SJSA1 (cell line): ENCODE results near the gene CLDN1. TPM values are rescaled to one million over a fixed set of nuclear protein-coding genes. Genes with fewer than 3 reads are reported as not detected.
"Not testable (repeated sequence)": the region's sequence is repeated elsewhere in the genome, so short reads cannot be mapped to it uniquely, and the experiment has no call there.

ENCODE experiments used
- DNase-seq, 2 experiments: peaks; one replicate each; pipeline ENCODE4 v3.0.0-alpha.2; 2015 to 2020; ENCODE audit warnings: low spot score in 2 of 2, low read depth in 1 of 2
- H3K27ac ChIP-seq: fragments of 250-450 bp; sonication (Bioruptor Pico); 2 replicates; pipeline ENCODE4 v1.5.1; 2020; ENCODE audit warnings: mild to moderate bottlenecking, moderate library complexity
- H3K27me3 ChIP-seq: fragments of 250-450 bp; sonication (Bioruptor Pico); replicated peaks from 2 replicates; pipeline ENCODE4 v1.5.1; 2020; ENCODE audit warnings: mild to moderate bottlenecking, moderate library complexity
- H3K36me3 ChIP-seq: fragments of 250-450 bp; sonication (Bioruptor Pico); 2 replicates; pipeline ENCODE4 v1.5.1; 2020; ENCODE audit warnings: mild to moderate bottlenecking
- H3K4me1 ChIP-seq: fragments of 250-450 bp; sonication (Bioruptor Pico); replicated peaks from 2 replicates; pipeline ENCODE4 v1.6.1; 2021; ENCODE audit warnings: mild to moderate bottlenecking
- H3K4me3 ChIP-seq: fragments of 250-450 bp; sonication (Bioruptor Pico); 2 replicates; pipeline ENCODE4 v1.5.1; 2020; ENCODE audit warnings: mild to moderate bottlenecking
- H3K9me3 ChIP-seq: fragments of 250-450 bp; sonication (Bioruptor Pico); replicated peaks from 2 replicates; pipeline ENCODE4 v1.5.1; 2020; ENCODE audit warnings: mild to moderate bottlenecking
- total RNA-seq: library from RNA; depleted of rRNA; stranded (reverse); fragments of >200 nt; shearing (Covaris generic); gene quantifications from 2 replicates; pipeline ENCODE4 v1.2.3, GENCODE V29; 2014

CLDN1 gene
- total RNA-seq, 1 experiment from 2014 or later = 2.4 TPM

DNA sequence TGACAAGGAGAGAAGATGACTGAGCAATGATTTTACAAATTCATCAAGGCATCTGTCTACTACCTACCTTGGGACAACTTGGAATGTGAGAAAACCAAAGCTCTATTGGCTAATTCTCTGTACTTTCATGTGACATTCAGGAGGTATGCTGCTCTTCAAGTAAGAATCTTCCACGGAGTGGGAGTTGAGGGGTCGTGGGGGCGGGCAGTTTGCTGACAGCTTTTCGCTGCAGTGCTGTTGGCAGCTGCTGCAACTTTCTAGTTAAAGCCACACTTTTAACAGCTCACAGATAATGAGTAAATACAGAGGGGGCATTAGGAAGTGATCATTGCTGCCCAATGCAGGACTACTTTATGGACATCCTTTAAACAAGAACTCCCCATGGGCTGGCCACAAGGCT lies 22.3 kb downstream of the CLDN1 start:
- no peak for DNase-seq
- no peak overlapping the region for H3K4me3 ChIP-seq
- no peaks in the 10 kb centered on the region for H3K36me3 ChIP-seq
- peaks cover 9% of the 10 kb centered on the region for H3K4me1 ChIP-seq
- H3K9me3 ChIP-seq = no peaks in the 10 kb centered on the region
- H3K27me3 ChIP-seq = no peaks in the 10 kb centered on the region
- H3K27ac ChIP-seq = no peak overlapping the region

DNA sequence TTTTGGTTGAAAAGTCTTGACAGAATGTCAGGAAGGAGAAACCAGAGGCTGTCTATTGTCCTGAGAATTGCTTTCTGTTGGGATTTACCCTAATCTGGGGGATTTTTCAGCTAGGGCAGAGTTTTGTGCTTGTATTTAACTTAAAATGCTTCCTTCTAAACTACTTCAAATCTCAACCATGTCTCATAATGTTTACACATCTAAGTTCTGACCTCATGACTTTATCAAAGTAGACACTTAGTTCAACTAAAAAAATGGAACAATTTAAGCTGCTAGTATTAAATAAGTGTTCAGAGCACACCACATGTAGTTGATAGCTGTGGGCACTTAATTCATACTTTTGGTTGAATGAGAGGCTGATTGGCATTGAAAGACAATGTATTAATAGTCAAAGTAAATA lies 28.2 kb downstream of the CLDN1 start:
- Histone ChIP-seq H3K27ac (no peak overlapping the region), H3K27me3 (no peaks in the 10 kb centered on the region), H3K9me3 (no peaks in the 10 kb centered on the region), H3K4me3 (no peak overlapping the region), H3K36me3 (no peaks in the 10 kb centered on the region), H3K4me1 (no peaks in the 10 kb centered on the region)
- no peak for DNase-seq

DNA sequence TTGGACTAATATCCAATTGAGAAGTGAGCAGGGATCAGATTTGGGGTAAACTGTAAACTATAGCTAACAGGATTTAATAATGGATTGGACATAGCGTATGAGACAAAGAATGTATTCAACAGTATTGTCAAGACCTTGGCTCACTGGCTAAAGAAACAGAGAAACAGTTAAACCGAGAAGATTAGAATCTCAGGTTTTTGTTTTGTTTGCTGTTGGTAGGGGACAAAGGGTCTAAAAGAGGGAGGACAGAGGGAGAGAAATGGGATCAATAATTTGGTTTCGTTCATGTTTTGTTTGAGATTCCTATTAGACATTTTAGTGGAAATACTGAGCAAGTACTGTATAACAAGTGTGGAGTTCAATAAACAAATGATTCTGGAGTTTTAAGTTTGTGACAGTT lies 28.6 kb downstream of the CLDN1 start:
- H3K27me3 ChIP-seq = no peaks in the 10 kb centered on the region
- no peak overlapping the region for H3K27ac ChIP-seq
- H3K9me3 ChIP-seq = no peaks in the 10 kb centered on the region
- H3K4me1 ChIP-seq = no peaks in the 10 kb centered on the region
- no peak for DNase-seq
- no peak overlapping the region for H3K4me3 ChIP-seq
- no peaks in the 10 kb centered on the region for H3K36me3 ChIP-seq

DNA sequence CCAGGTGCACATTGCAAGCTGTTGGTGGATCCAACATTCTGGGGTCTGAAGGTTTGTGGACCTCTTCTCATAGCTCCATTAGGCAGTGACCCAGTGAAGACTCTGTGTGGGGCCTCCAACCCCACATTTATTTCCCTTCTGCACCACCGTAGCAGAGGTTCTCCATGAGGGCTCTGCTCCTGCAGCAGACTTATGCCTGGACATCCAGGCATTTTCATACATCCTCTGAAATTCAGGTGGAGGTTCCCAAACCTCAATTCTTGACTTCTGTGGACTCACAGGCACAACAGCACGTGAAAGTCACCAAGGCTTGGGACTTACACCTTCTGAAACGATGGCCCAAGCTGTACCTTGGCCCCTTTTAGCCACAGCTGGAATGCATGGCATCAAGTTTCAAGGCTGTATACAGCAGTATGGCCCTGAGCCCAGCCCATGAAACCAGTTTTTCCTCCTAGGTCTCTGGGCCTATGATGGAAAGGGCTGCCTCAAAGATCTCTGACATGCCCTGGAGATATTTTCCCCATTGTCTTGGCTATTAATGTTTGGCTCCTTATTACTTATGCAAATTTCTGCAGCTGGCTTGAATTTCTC lies 30.2 kb downstream of the CLDN1 start:
- Histone ChIP-seq H3K9me3 (no peaks in the 10 kb centered on the region), H3K27me3 (no peaks in the 10 kb centered on the region), H3K36me3 (no peaks in the 10 kb centered on the region), H3K4me1 (no peaks in the 10 kb centered on the region), H3K4me3 (no peak overlapping the region), H3K27ac (no peak overlapping the region)
- no peak for DNase-seq

DNA sequence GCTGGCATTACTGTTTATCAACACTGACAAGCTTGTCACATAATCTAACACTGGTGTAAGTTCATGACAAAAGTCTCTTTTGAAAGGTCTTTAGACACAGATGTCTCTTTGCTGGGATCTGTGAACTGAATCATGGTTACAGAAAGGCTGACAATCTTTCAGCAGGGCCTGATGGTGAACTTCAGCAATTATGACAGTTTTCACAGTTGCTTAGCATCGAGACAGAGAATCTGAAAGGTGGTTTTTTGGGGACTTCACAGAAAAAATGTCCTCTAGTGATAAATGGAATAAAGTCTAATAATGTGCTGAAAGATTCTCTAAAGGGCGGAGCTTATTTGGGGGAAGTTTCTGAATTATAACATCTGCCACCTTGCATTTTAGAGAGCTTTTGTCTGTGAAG lies 32.3 kb downstream of the CLDN1 start:
- Histone ChIP-seq H3K9me3 (peaks cover 6% of the 10 kb centered on the region; the same call in 1 of the 2 replicates), H3K36me3 (no peaks in the 10 kb centered on the region), H3K4me3 (no peak overlapping the region), H3K27me3 (no peaks in the 10 kb centered on the region), H3K4me1 (no peaks in the 10 kb centered on the region), H3K27ac (no peak overlapping the region)
- no peak for DNase-seq

DNA sequence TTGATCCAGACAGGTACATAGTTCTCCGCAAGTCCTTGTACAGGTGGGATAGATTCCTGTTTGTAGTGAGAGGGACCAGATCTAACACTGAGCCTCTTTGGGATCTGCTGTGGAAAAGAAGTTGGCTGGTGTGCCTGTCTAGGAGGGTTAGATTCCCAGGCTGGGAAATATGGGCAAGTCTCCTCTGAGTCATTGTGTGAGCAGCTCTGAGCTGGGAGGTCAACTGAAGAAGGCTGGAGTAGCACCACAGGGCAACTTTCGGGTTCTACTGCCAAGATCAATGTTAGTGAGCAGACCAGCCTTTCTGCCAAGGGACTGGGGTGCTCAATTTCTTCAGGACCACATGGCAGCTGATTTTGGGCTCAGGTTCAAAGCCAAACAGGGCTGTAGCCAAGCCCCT lies 33.4 kb downstream of the CLDN1 start:
- Histone ChIP-seq H3K4me1 (no peaks in the 10 kb centered on the region), H3K36me3 (no peaks in the 10 kb centered on the region), H3K4me3 (no peak overlapping the region), H3K9me3 (peaks cover 6% of the 10 kb centered on the region; the same call in 1 of the 2 replicates), H3K27me3 (no peaks in the 10 kb centered on the region), H3K27ac (no peak overlapping the region)
- no peak for DNase-seq

DNA sequence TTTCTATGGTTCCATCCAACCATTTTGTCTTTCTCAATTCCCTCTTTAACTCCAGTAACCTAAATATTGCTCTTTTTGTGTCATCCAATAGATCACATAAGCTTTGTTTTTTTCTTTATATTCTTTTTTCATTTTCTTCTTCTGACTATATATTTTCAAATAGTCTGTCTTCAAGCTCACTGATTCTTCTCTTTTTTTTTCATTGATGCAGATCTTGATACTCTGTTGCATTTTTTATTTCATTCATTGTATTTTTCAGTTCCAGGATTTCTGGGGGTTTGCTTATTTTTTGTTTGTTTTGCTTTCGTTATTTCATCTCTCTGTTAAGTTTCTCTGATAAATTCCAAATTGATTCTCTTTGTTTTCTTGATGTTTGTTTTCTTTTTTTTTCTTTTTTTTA lies 36.2 kb downstream of the CLDN1 start:
- no peaks in the 10 kb centered on the region for H3K36me3 ChIP-seq
- H3K9me3 ChIP-seq = peaks cover 6% of the 10 kb centered on the region; the same call in 1 of the 2 replicates
- no peaks in the 10 kb centered on the region for H3K27me3 ChIP-seq
- H3K4me3 ChIP-seq = no peak overlapping the region
- no peaks in the 10 kb centered on the region for H3K4me1 ChIP-seq
- DNase-seq = no peak
- no peak overlapping the region for H3K27ac ChIP-seq

DNA sequence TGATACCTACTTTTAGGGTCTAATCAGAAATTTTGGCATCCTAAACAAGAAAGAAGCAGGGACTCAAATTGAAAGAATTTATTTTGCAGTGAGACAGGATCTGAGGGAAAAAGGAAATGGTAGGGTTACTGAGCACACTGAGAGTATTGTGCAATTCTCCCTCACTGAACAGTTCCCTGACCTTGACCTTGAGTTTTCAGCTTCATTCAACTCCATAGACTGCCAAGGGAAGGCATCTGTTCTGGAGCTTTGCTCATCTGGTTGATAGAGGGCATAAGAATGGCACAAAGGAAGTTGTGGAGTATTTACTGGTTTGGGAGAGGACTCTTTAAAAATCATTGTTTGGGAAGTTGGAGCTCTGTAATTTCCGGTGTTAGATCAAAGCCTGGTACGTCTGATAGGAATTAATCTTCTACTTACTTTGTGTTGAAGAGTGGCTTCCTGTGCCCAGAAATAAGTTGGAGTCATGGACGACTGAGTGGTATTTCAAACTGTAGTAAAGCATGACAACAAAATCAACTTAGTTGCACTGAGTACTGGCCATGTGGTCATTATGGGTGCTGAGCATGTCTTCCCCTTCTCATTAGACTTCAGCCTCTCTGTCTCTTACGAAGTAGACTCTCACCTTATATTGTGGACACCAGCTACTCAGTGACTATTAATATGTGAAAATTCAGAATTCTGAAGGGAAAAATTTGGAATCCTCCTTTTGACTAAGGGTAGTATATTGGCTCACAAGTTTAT lies 40.8 kb downstream of the CLDN1 start:
- H3K27ac ChIP-seq = no peak overlapping the region
- DNase-seq = no peak
- H3K4me3 ChIP-seq = no peak overlapping the region
- no peaks in the 10 kb centered on the region for H3K4me1 ChIP-seq
- H3K36me3 ChIP-seq = no peaks in the 10 kb centered on the region
- peaks cover 6% of the 10 kb centered on the region; the same call in 1 of the 2 replicates for H3K9me3 ChIP-seq
- H3K27me3 ChIP-seq = no peaks in the 10 kb centered on the region

DNA sequence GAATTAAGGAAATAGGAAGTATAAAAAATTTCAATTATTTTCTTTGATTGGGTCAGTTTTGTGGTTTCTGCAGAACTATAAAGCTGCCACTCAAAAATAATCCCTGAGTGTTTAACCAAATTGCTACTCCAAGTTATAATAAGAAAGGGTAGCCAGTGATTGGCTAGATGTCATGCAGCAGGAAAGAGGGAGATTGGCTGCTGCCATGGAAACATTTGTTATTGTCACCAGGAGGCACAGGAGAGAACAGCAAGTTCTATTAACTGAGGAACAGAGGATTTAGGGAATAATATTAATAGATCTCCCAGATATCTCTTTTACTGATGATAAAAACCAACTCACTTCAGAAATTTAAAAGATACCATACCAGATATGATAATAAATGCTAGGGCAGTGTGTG lies 42.6 kb downstream of the CLDN1 start:
- Histone ChIP-seq H3K27me3 (no peaks in the 10 kb centered on the region), H3K36me3 (no peaks in the 10 kb centered on the region), H3K27ac (no peak overlapping the region), H3K4me1 (no peaks in the 10 kb centered on the region), H3K4me3 (no peak overlapping the region), H3K9me3 (no peaks in the 10 kb centered on the region)
- DNase-seq = no peak

DNA sequence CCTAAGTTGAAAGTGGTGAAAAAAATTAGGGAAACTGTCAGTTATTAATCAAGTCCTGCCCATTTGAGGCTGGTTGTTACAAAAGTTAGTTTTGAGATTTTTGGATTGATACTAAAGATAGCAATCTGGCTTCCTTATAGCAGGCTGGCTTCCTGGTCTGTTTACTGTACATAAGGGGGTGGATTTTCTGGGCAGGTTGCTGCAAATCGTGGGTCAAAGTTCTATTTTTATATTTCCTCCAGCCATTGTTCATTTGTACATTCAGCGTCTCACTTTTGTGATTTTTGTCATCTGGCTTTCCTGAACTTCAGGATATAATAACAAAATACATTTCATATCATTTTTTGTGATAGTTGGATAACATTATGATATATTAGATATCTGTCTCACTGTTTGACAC lies 49.5 kb downstream of the CLDN1 start:
- Histone ChIP-seq H3K4me3 (no peak overlapping the region), H3K27me3 (no peaks in the 10 kb centered on the region), H3K27ac (no peak overlapping the region), H3K4me1 (no peaks in the 10 kb centered on the region), H3K36me3 (no peaks in the 10 kb centered on the region), H3K9me3 (no peaks in the 10 kb centered on the region)
- DNase-seq = no peak

DNA sequence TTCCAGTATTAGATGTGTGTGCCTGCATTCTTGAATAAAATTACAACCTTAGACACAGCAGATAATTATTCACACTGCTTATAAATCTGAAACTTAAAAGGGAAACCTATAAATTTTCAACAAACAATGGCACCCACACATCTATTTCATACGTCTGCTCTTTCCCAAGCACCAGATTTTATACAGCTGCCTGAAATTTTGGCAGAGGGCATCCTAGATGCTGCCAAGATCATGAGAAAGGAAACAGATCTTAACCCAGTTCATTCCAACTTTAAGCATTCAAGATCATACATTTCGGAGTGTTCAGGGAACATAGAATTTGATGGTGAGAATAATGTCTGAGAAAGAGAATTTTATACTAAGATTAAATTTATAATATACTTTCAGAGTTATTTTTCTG lies 53.1 kb downstream of the CLDN1 start:
- no peak for DNase-seq
- no peaks in the 10 kb centered on the region for H3K36me3 ChIP-seq
- peaks cover 20% of the 10 kb centered on the region for H3K4me1 ChIP-seq
- no peak overlapping the region for H3K27ac ChIP-seq
- H3K4me3 ChIP-seq = no peak overlapping the region
- no peaks in the 10 kb centered on the region for H3K27me3 ChIP-seq
- no peaks in the 10 kb centered on the region for H3K9me3 ChIP-seq

DNA sequence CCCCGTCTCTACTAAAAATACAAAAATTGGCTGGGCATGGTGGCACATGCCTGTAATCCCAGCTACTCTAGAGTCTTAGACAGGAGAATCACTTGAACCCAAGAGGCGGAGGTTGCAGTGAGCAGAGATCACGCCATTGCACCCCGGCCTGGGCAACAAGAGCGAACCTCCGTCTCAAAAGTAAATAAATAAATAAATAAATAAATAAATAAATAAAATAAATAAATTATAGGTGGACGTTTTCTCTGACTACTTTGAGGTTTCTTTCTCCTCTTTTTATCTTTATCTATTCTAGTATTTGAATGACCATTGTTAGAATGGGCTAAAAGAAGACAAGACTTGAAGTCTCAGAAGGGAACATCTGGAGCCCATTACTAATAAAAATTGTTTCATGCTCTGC lies 54.8 kb downstream of the CLDN1 start:
- H3K4me1 ChIP-seq = peaks cover 25% of the 10 kb centered on the region
- H3K27me3 ChIP-seq, H3K27ac ChIP-seq, H3K4me3 ChIP-seq, H3K9me3 ChIP-seq, H3K36me3 ChIP-seq, DNase-seq: not testable (repeated sequence)

DNA sequence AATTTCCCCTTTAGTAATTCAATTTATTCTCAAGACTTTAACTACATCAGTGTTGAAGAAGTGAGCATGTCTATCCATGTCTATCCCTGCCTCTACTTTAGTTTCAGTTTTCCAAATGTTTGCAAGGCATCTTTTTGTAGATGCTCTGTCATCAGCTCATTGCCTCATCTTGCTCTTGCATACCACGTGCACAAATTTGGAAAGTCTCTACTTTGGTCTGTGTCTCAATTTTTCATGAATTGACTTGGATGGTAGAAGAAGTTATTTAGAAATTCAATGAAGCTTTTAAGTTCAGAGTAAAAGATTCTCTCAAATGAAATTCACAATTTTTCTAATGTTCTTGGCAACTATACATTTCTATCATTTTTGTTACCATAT lies 55.3 kb downstream of the CLDN1 start:
- Histone ChIP-seq H3K4me1 (peaks cover 30% of the 10 kb centered on the region), H3K27ac (no peak overlapping the region), H3K36me3 (no peaks in the 10 kb centered on the region), H3K9me3 (no peaks in the 10 kb centered on the region), H3K27me3 (no peaks in the 10 kb centered on the region), H3K4me3 (no peak overlapping the region)
- DNase-seq = no peak

DNA sequence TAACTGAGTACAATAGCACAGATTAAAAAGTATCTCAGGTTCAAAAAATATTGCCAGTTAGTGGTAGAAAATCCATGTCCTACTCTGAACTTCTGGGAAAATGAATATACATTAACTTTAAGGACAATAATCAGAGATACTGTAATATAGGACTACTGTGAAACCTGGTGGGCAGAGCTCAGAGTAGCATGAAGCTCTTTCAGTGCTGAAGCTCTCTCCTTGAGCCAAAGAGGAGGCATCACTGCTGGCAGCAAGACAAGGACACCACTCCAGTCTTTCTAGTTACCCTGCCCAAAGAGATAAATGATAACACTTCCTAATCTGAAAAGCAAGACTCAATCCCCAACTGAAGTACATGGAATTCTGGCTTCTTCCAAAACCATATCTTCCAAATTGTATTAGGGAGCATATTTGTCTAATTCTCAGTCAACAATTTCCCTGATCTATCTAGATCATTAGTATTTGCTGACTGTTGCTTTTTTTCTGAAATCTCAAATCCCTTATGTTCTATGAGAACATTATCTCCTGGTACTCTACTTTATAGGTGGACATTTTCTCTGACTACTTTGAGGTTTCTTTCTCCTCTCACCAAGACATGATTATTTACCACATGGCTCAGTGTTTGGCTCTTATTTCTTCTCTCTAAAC lies 55.9 kb downstream of the CLDN1 start:
- H3K4me3 ChIP-seq = no peak overlapping the region
- peaks cover 35% of the 10 kb centered on the region for H3K4me1 ChIP-seq
- DNase-seq = no peak
- H3K36me3 ChIP-seq = no peaks in the 10 kb centered on the region
- H3K9me3 ChIP-seq = no peaks in the 10 kb centered on the region
- no peaks in the 10 kb centered on the region for H3K27me3 ChIP-seq
- peak overlapping the region; percentile 25; the same call in 1 of the 2 replicates for H3K27ac ChIP-seq
